ENCODE measurements around the gene TBXAS1.

TBXAS1 gene

GRCh38 chr7:139946533-139946932 lies 117.5 kb downstream of the TBXAS1 start:
- DNase-seq (ENCODE audit: low read depth in 2 of 2), result no peak

DNA sequence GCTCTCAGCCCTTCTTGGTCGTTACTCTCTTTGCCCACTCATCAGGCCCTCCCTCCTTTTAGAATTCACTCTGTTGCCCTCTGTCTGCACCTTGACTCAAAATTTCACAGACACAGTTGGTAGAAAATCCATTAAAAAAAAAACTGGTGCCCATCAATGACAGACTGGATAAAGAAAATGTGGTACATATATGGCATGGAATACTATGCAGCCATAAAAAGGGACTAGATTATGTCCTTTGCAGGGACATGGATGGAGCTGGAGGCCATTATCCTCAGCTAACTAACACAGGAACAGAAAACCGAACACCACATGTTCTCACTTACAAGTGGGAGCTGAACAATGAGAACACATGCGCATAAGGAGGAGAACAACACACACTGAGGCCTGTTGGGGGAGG lies 118.0 kb downstream of the TBXAS1 start:
- no peak for DNase-seq (ENCODE audit: low read depth in 2 of 2)

DNA sequence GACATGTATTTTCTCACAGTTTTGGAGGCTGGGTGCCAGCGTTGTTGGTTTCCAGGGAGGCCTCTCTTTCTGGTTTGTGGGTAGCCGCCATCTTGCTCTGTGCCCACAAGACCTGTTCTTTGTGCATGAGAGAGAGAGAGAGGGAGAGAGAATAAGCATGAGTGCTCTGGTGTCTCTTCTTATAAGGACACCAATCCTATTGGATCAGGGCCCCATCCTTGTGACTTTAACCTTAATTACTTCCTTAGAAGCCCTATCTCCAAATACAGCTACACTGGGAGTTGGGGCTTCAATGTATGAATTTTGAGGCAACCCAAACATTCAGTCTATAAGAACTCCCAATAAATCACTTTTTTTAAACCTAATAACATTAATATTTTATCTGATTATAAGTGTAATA lies 119.1 kb downstream of the TBXAS1 start:
- DNase-seq (ENCODE audit: low read depth in 2 of 2), result no peak

DNA sequence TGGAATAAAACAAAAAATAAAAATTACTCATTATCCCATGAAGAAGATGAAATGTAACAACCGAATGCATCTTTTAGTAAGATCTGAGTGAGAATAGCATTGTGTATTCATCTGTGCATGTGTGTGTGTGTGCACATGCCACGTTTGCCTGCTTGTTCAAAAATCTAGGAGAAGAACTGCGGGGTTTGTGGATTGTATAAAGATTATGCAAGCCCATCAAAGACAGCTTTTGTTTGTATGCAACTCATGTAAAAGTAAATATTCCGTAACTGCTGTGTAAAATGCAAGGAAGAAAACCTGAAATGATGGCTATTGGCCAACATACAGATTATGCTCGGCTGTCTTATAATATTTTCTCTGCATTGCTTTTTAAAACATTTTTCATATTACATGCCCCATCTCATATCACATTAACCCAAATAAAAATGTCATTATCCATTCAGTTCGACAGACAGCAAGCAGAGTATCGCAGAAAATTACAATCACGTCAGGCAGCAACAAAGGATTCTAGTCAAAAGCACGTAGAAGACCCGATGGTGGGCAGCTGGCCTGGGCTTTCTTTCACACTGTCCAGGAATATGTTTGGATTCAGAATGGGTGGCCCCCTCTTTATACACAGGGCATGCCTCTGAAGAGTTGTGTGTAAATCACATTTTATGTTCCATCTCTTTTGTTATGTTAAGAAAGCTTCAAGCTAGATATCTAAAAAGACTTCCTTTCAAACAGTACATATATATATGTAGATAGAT lies 119.7 kb downstream of the TBXAS1 start:
- no peak for DNase-seq (ENCODE audit: low read depth in 2 of 2)

- DNase-seq (ENCODE audit: low read depth in 2 of 2), result no peak
Measured at GRCh38 chr7:139949629-139950028, 120.6 kb downstream of the TBXAS1 start.

GRCh38 chr7:139950881-139951525 lies 121.9 kb downstream of the TBXAS1 start:
- no peak for DNase-seq (ENCODE audit: low read depth in 2 of 2)

DNA sequence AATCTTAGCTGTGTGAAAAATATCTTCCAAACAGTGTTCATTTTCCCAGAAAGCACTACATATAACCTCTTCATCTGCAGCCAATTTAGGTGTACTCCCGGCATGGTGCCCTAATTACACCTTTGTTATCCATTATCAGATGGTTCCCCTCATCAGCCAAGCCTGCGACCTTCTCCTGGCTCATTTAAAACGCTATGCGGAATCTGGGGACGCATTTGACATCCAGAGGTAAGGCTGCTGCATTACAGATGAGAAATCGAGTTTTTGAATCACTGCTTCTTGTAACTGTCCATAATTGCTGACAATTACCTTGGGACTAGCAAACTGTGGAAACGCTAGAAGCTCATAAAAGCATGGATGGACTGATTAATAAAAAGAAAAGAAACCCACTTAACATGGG lies 124.2 kb downstream of the TBXAS1 start:
- DNase-seq (ENCODE audit: low read depth in 2 of 2), result no peak

- DNase-seq (ENCODE audit: low read depth in 2 of 2), result no peak
Measured at GRCh38 chr7:139955109-139955820, 126.2 kb downstream of the TBXAS1 start.

DNA sequence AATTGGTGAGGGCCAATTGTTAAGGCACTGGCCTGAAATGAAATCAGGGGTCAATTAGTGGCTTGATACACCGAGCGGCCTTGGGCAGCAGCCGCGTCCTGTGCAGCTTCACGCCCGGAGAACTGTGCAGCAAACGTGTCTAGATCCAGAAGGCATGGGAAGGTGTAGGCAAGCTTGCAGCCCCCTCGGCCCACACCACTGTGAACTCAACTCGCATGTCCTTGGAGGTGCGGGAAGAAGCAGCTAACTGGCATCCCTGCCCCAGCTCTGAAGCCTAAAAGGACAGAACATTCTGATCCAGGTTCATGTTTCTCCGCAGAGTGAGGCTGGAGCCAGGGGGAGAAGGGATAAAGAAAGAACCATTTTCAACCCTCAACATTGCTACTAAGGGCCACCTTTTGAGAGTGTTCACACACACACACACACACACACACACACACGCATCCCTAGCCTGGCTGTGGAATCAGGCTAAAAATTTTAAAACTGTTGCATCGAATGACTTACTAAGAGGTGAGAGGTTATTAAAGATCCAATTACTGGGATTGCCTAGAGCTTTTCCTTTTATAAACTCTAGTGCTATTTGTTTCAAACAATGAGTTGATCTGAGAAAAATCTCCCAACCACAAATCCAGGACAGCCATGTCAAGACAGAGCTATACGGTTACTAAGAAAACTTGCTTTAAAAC lies 129.7 kb downstream of the TBXAS1 start:
- no peak for DNase-seq (ENCODE audit: low read depth in 2 of 2)

GRCh38 chr7:139959285-139959628 lies 130.2 kb downstream of the TBXAS1 start:
- no peak for DNase-seq (ENCODE audit: low read depth in 2 of 2)

DNA sequence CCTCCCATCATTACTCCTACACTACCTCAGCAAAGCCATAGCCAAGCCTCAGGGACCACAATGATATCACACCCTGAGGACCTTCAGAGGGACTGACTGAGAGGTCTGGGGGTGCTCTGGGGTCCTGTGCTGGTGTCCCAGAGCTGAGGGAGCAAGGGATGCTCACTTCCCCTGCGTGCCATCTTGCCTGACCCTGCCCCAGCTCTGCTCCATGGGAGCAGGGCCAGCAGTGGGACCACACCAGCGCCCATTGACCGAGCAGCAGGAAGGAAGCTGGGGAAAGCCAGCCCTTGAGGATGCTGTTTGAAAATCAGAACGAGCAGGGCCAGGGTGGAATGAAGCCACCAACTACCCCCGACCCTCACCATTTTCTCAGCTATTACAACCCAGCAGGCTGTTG lies 130.7 kb downstream of the TBXAS1 start:
- no peak for DNase-seq (ENCODE audit: low read depth in 2 of 2)

- no peak for DNase-seq (ENCODE audit: low read depth in 2 of 2)
Measured at GRCh38 chr7:139960157-139960556, 131.1 kb downstream of the TBXAS1 start.

- no peak for DNase-seq (ENCODE audit: low read depth in 2 of 2)
Measured at GRCh38 chr7:139965942-139966628, 137.0 kb downstream of the TBXAS1 start.

DNA sequence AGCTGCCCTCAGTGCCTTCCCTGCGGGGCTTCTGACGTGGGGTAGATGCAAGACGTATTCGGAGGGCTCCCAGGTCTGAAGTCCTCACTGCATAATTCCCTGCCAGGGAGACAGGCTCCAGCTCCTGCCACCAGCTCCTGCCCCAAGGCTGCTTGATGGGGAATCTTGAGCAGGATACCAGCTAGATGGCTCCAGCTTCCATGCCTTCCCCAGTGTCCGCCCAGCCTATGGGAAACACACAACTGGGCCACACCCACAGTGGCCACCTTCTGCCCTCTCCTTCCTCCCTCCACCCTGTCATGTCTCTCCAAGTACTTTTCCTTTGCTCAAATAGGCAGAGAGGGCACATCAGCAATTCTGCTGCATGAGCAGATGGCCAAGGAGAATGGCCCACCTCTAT lies 137.9 kb downstream of the TBXAS1 start:
- no peak for DNase-seq (ENCODE audit: low read depth in 2 of 2)

DNA sequence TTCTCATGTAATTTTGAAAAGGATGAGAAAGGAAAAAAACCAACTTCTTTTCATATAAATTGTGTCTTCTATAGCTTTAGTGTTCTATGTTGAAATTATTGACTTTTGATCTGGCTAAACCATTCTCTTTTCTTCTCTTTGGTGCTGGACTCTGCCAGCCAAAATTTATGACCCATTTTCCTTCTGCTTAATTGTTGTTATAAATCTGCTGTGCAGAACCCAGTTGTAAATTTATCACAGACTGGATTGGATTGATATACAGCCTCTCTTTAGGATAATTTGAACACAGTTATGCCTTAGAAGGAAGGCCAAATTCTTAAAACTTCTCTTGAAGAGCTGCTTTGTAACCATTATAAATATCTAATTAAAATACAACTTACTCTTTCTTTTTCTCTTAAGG lies 139.9 kb downstream of the TBXAS1 start:
- no peak for DNase-seq (ENCODE audit: low read depth in 2 of 2)

DNA sequence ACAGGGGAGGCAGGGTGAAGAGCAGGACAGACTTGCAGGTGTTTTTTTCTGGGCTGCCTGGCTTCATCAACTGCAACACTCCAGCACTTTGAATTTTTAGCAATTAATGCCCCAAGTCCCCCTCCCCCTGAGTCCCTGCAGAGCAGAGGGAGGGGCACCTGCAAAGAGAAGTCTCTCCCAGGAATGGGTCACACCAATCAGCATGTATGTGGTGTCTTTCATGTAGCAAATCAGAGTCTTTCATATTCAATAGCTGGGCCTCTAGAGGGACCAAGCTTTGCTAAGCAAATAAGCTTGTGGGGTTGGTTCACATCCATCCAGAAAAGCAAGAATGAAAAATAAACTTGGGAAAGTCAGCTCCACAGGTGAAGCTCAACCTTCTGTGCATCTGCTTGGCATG lies 143.0 kb downstream of the TBXAS1 start:
- DNase-seq (ENCODE audit: low read depth in 2 of 2), result no peak

DNA sequence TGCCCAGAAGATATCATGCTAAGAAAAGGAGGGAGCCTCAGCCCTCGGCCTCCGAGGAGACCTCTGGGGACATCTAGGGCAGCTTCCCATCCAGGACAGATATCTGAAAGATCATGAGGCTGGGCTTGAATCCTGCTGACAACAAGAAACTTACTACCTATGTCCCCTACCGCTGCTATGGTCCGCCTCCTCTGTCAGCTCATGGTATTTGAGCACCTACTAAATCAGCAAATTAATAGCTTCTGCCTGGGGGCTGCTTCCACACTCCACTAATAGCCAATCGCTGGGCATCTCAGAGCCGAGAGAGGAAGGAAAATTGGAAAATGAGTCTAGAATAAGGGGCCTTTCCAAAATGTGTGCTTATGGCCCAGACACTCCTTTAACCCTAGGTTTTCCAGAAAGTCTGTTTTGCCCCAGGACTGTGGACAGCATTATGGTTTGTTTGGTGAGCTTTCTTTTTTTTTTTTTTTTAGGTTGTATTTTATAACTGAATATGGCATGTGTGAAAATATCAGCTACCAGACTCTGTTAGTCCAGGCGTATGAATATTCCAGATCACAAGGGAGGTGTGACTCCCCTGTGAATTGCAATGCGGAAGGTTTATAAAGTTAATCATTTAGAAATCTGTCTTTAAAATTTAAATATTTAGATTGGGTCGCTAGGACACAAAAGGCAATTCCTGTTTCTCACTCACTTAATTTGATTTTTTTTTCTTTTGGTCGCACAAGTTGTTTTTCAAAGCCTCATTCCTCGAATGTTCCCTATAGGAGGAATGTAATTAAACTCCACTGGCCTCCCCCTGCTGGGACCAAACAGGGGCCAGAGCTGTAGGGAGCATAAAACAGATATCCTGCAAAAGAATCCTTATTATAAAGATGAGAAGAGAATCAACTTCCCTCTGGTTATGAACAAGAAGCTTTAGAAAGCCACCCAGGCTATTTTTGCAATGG lies 144.3 kb downstream of the TBXAS1 start:
- no peak for DNase-seq (ENCODE audit: low read depth in 2 of 2)

DNA sequence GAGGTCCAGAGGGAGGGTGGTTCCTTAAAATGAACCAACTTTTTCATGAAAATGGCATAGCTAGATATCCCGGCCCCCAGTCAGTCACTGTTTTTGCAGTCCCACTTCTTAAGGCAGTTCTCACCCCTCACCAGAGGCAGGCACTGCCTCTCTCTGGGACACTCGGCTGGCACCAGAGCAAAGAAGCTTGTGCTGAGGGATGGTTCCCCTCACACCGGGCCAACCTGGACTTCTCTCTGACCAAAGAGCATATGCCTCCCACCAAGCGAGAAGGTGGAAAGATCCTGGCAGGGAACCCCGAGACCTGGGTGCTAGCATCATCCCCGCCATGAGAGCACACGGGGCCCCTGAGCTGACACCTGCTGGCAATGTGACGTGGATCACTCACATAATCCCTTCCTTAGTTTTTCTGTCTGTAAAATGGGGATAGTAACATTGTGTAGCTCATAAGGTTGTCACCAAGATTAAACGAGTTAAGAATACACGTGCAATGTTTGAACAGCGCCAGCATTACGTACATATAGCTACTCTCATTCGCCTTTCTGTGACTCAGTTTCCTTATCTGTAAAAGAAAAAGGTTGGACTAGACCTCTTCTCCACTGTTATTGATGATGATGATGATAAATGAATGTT lies 145.2 kb downstream of the TBXAS1 start:
- no peak for DNase-seq (ENCODE audit: low read depth in 2 of 2)

GRCh38 chr7:139976055-139976837 lies 147.2 kb downstream of the TBXAS1 start:
- no peak for DNase-seq (ENCODE audit: low read depth in 2 of 2)

All from stimulated activated CD8-positive, alpha-beta memory T cell treated with anti-CD3 and anti-CD28 coated beads, Interleukin-2, amount 100 ng/mL, for 48 hours (primary cell).